Measurements from ENCODE around the gene TTC28.

DNA sequence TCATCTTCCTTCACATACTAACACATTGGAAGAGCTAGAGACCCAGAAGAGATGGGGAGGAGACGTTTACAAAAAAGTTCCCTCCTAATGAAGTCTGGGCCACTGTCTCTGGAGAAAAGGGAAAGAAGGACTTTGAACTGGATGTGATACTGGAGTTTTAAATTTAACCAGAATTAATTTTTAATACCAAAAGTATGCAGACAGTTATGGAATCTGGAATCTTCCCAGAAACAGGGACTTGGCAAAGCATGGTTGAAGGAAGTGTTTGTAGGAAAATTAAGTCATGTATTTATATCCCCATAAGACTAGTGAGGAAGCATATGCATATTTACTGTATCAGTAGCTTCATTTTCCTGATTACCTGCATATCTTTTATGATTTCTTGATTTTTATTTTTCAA is 215.5 kb downstream of the TTC28 start:
- TF ChIP-seq POLR2A (IDR thresholded peaks at IDR 0.05) (no peak), CTCF (IDR thresholded peaks at IDR 0.05) (no peak)

Data from heart left ventricle (tissue), 13 donors.